Neural cell (in vitro differentiated cells): Measurements from ENCODE around the gene LYZL6. TPM values are rescaled to one million over a fixed set of nuclear protein-coding genes. Genes with fewer than 3 reads are reported as not detected.

ENCODE experiments used
- H2AFZ ChIP-seq: fragments of 200-600, 300-800 bp; sonication (generic), shearing (Covaris generic); 2 replicates; pipeline ENCODE4 v1.6.0; 2014; ENCODE audit warnings: low read depth, mild to moderate bottlenecking, antibody characterized with exemption, low read length, moderate library complexity
- H3F3A ChIP-seq: fragments of 200-600 bp; shearing (Covaris generic); 2 replicates; pipeline ENCODE4 v1.6.1; 2016; ENCODE audit warnings: mild to moderate bottlenecking, moderate library complexity, mixed read lengths, antibody characterized with exemption, low read length; ENCODE audit not compliant: insufficient read depth, poor library complexity, severe bottlenecking
- H3K27ac ChIP-seq: fragments of 200-600, 300-800 bp; sonication (generic), shearing (Covaris generic); 2 replicates; pipeline ENCODE4 v1.5.1; 2014; ENCODE audit warnings: mild to moderate bottlenecking, low read length, moderate library complexity
- H3K27me3 ChIP-seq: fragments of 300-800, 200-600 bp; sonication (generic), shearing (Covaris generic); 2 replicates; pipeline ENCODE4 v1.6.0; 2014; ENCODE audit warnings: mild to moderate bottlenecking, low read depth, low read length, moderate library complexity; ENCODE audit not compliant: insufficient read depth
- H3K36me3 ChIP-seq: fragments of 300-800, 200-600 bp; sonication (generic), shearing (Covaris generic); 2 replicates; pipeline ENCODE4 v1.5.1; 2014; ENCODE audit warnings: mild to moderate bottlenecking, antibody characterized with exemption, low read length, moderate library complexity; ENCODE audit not compliant: insufficient read depth
- H3K4me2 ChIP-seq: fragments of 300-800, 200-600 bp; sonication (generic), shearing (Covaris generic); 2 replicates; pipeline ENCODE4 v1.6.0; 2014; ENCODE audit warnings: mild to moderate bottlenecking, low read length
- H3K4me3 ChIP-seq: fragments of 300-800, 200-600 bp; sonication (generic), shearing (Covaris generic); 2 replicates; pipeline ENCODE4 v1.5.1; 2014; ENCODE audit warnings: mild to moderate bottlenecking, low read length, moderate library complexity
- H3K79me2 ChIP-seq: fragments of 200-600 bp; shearing (Covaris generic); replicated peaks from 2 replicates; pipeline ENCODE4 v1.6.0; 2014; ENCODE audit warnings: mild to moderate bottlenecking, low read length, moderate library complexity; ENCODE audit not compliant: insufficient read depth
- H3K9ac ChIP-seq: fragments of 300-800, 200-600 bp; sonication (generic), shearing (Covaris generic); 2 replicates; pipeline ENCODE4 v1.6.1; 2016; ENCODE audit warnings: mild to moderate bottlenecking, low read length, mixed read lengths
- H3K9me2 ChIP-seq: fragments of 200-600 bp; shearing (Covaris generic); 2 replicates; pipeline ENCODE4 v1.6.1; 2016; ENCODE audit warnings: mild to moderate bottlenecking, low read length, mixed read lengths; ENCODE audit not compliant: insufficient read depth
- H3K9me3 ChIP-seq: fragments of 200-600, 300-800 bp; sonication (generic), shearing (Covaris generic); 2 replicates; pipeline ENCODE4 v1.6.1; 2016; ENCODE audit warnings: mild to moderate bottlenecking, mixed run types, low read length, moderate library complexity, mixed read lengths
- H4K20me1 ChIP-seq: fragments of 200-600 bp; shearing (Covaris generic); 2 replicates; pipeline ENCODE4 v1.6.1; 2016; ENCODE audit warnings: mild to moderate bottlenecking, mixed run types; ENCODE audit not compliant: insufficient read depth
- EP300 ChIP-seq: fragments of 450-650 bp; conservative IDR thresholded peaks from 2 replicates; pipeline ENCODE4 v1.6.1; 2014; ENCODE audit warnings: antibody characterized with exemption, mild to moderate bottlenecking, moderate library complexity; ENCODE audit not compliant: poor library complexity, severe bottlenecking
- EZH2 ChIP-seq: fragments of 200-600, 300-800 bp; shearing (Covaris generic), sonication (generic); IDR thresholded peaks from 2 replicates; pipeline ENCODE4 v1.6.1; 2014; ENCODE audit warnings: antibody characterized with exemption, low read length, borderline replicate concordance, mild to moderate bottlenecking; ENCODE audit not compliant: insufficient read depth, poor library complexity, severe bottlenecking
- MXI1 ChIP-seq: fragments of 450-650 bp; conservative IDR thresholded peaks from 2 replicates; pipeline ENCODE4 v1.6.1; 2014; ENCODE audit warnings: antibody characterized with exemption, mild to moderate bottlenecking; ENCODE audit not compliant: poor library complexity, severe bottlenecking
- POLR2AphosphoS5 ChIP-seq: IDR thresholded peaks from 2 replicates; pipeline ENCODE4 v1.6.1; 2012
- RAD21 ChIP-seq: fragments of 450-650 bp; conservative IDR thresholded peaks from 2 replicates; pipeline ENCODE4 v1.6.1; 2014; ENCODE audit warnings: antibody characterized with exemption, mild to moderate bottlenecking, moderate library complexity
- SMC3 ChIP-seq: fragments of 450-650 bp; conservative IDR thresholded peaks from 2 replicates; pipeline ENCODE4 v1.6.1; 2014; ENCODE audit warnings: antibody characterized with exemption, mild to moderate bottlenecking, moderate library complexity; ENCODE audit not compliant: poor library complexity
- TAF1 ChIP-seq: IDR thresholded peaks from 2 replicates; pipeline ENCODE4 v1.6.1; 2012; ENCODE audit warnings: low read depth
- polyA plus RNA-seq: library from polyadenylated mRNA; depleted of rRNA; stranded (reverse); fragments of >200 nt; gene quantifications from 2 replicates; pipeline ENCODE4 v1.2.3, GENCODE V29; 2014
- TF ChIP-seq, protein P1 (sequence below): fragments of 450-650 bp; IDR thresholded peaks from 2 replicates; pipeline ENCODE4 v1.5.1; 2014; ENCODE audit warnings: antibody characterized with exemption, mild to moderate bottlenecking, moderate library complexity; ENCODE audit not compliant: poor library complexity, severe bottlenecking
- TF ChIP-seq, protein P2 (sequence below): IDR thresholded peaks from 2 replicates; pipeline ENCODE4 v1.6.1; 2012; ENCODE audit warnings: borderline replicate concordance

Gene LYZL6
- polyA plus RNA-seq, 1 donor from 2014 or later = not detected

DNA sequence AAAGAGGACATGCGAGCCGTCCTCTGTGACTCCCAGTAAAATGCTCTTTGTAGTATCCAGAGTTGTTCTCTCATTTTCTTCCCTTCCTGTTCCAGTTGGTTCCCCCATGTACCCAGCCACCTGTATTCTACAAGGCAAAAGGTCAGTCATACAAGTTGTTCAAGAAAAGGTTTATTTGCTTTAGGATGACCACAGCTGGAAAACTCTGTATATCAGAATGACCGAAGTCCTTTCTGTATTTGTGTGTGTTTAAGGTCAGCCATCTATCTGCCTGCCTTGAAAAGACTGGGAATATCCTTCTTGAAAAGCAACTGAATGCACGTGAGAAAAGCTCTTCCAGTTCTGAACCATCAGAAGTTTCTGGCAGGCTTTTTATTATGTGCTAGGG is 29.4 kb upstream of the LYZL6 start:
- TF ChIP-seq TAF1 (no peak), SMC3 (no peak), POLR2AphosphoS5 (no peak), EP300 (no peak), MXI1 (no peak), RAD21 (no peak), EZH2 (no peak)
- TF ChIP-seq, protein P1, sequence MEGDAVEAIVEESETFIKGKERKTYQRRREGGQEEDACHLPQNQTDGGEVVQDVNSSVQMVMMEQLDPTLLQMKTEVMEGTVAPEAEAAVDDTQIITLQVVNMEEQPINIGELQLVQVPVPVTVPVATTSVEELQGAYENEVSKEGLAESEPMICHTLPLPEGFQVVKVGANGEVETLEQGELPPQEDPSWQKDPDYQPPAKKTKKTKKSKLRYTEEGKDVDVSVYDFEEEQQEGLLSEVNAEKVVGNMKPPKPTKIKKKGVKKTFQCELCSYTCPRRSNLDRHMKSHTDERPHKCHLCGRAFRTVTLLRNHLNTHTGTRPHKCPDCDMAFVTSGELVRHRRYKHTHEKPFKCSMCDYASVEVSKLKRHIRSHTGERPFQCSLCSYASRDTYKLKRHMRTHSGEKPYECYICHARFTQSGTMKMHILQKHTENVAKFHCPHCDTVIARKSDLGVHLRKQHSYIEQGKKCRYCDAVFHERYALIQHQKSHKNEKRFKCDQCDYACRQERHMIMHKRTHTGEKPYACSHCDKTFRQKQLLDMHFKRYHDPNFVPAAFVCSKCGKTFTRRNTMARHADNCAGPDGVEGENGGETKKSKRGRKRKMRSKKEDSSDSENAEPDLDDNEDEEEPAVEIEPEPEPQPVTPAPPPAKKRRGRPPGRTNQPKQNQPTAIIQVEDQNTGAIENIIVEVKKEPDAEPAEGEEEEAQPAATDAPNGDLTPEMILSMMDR = no peak
- TF ChIP-seq, protein P2, sequence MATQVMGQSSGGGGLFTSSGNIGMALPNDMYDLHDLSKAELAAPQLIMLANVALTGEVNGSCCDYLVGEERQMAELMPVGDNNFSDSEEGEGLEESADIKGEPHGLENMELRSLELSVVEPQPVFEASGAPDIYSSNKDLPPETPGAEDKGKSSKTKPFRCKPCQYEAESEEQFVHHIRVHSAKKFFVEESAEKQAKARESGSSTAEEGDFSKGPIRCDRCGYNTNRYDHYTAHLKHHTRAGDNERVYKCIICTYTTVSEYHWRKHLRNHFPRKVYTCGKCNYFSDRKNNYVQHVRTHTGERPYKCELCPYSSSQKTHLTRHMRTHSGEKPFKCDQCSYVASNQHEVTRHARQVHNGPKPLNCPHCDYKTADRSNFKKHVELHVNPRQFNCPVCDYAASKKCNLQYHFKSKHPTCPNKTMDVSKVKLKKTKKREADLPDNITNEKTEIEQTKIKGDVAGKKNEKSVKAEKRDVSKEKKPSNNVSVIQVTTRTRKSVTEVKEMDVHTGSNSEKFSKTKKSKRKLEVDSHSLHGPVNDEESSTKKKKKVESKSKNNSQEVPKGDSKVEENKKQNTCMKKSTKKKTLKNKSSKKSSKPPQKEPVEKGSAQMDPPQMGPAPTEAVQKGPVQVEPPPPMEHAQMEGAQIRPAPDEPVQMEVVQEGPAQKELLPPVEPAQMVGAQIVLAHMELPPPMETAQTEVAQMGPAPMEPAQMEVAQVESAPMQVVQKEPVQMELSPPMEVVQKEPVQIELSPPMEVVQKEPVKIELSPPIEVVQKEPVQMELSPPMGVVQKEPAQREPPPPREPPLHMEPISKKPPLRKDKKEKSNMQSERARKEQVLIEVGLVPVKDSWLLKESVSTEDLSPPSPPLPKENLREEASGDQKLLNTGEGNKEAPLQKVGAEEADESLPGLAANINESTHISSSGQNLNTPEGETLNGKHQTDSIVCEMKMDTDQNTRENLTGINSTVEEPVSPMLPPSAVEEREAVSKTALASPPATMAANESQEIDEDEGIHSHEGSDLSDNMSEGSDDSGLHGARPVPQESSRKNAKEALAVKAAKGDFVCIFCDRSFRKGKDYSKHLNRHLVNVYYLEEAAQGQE = no peak
- no peaks in the 10 kb centered on the region for H4K20me1 ChIP-seq
- no peaks in the 10 kb centered on the region for H3F3A ChIP-seq
- no peaks in the 10 kb centered on the region for H3K27me3 ChIP-seq
- H3K79me2 ChIP-seq = no peaks in the 10 kb centered on the region
- H3K9me3 ChIP-seq = no peaks in the 10 kb centered on the region
- no peak overlapping the region for H3K27ac ChIP-seq
- H3K4me2 ChIP-seq = no peak overlapping the region
- no peak overlapping the region for H2AFZ ChIP-seq
- H3K9ac ChIP-seq = no peak overlapping the region
- H3K4me3 ChIP-seq = no peak overlapping the region
- no peaks in the 10 kb centered on the region for H3K9me2 ChIP-seq
- H3K36me3 ChIP-seq = no peaks in the 10 kb centered on the region

DNA sequence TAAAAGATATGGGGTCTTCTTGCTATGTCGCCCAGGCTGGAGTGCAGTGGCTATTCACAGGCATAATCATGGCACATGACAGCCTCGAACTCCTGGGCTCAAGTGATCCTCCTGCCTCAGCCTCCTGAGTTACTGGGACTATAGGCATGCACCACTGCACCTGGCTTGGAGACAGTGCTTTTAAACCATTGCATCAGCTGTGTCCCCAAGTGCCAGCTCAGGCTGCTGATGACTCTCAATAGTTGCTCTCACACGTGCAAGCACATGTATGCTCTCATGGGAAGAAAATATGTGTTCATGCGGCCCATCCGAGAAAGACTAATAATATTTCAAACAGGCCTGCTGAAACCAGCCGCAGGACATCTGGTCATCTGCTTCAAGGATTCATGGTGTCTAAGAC is 29.0 kb upstream of the LYZL6 start:
- H2AFZ ChIP-seq = no peak overlapping the region
- H3K36me3 ChIP-seq = no peaks in the 10 kb centered on the region
- no peaks in the 10 kb centered on the region for H3K79me2 ChIP-seq
- no peaks in the 10 kb centered on the region for H3K9me3 ChIP-seq
- no peak overlapping the region for H3K27ac ChIP-seq
- H3K4me3 ChIP-seq = no peak overlapping the region
- no peaks in the 10 kb centered on the region for H3F3A ChIP-seq
- TF ChIP-seq MXI1 = no peak
- TF ChIP-seq SMC3 = no peak
- TF ChIP-seq TAF1 = no peak
- no peak for TF ChIP-seq EP300
- TF ChIP-seq, protein P2 = no peak
- H3K4me2 ChIP-seq = no peak overlapping the region
- H3K9ac ChIP-seq = no peak overlapping the region
- no peaks in the 10 kb centered on the region for H4K20me1 ChIP-seq
- no peaks in the 10 kb centered on the region for H3K27me3 ChIP-seq
- H3K9me2 ChIP-seq = no peaks in the 10 kb centered on the region
